AG09309 (cell line): ENCODE measurements around the gene ATG5.

Source experiments
- DNase-seq: peaks from one replicate; pipeline ENCODE4 v3.0.0-alpha.2; 2010; ENCODE audit warnings: low read depth
- H3K4me3 ChIP-seq: 2 replicates; pipeline ENCODE4 v1.5.1; 2011; ENCODE audit warnings: mild to moderate bottlenecking, low read depth, low read length, moderate library complexity; ENCODE audit not compliant: control insufficient read depth
- CTCF ChIP-seq: IDR thresholded peaks from 2 replicates; pipeline ENCODE4 v1.5.1; 2011; ENCODE audit warnings: mild to moderate bottlenecking, low read depth, low read length, inconsistent platforms; ENCODE audit not compliant: insufficient read depth, control insufficient read depth; ENCODE audit errors: missing control alignments

Gene ATG5

GRCh38 chr6:106178900-106179299, 146.7 kb downstream of the ATG5 start:
- TF ChIP-seq CTCF: no peak
- no peak for DNase-seq
- H3K4me3 ChIP-seq: no peak overlapping the region

GRCh38 chr6:106177786-106178185, 147.8 kb downstream of the ATG5 start:
- no peak for TF ChIP-seq CTCF
- no peak overlapping the region for H3K4me3 ChIP-seq
- DNase-seq: no peak

GRCh38 chr6:106173124-106173879, 152.3 kb downstream of the ATG5 start:
- no peak for TF ChIP-seq CTCF
- no peak for DNase-seq
- H3K4me3 ChIP-seq: no peak overlapping the region

GRCh38 chr6:106170030-106170791, 155.3 kb downstream of the ATG5 start:
- no peak for TF ChIP-seq CTCF
- H3K4me3 ChIP-seq: no peak overlapping the region
- no peak for DNase-seq

- no peak for DNase-seq
- no peak overlapping the region for H3K4me3 ChIP-seq
- TF ChIP-seq CTCF: no peak
These were observed 156.0 kb downstream of the ATG5 start for GRCh38 chr6:106169517-106169916.

- no peak for DNase-seq
- no peak overlapping the region for H3K4me3 ChIP-seq
- no peak for TF ChIP-seq CTCF
These were observed 157.3 kb downstream of the ATG5 start for GRCh38 chr6:106168097-106168888.
